Neural progenitor cell (in vitro differentiated cells): Measurements from ENCODE around the gene COL4A3. TPM values are rescaled to one million over a fixed set of nuclear protein-coding genes. Genes with fewer than 3 reads are reported as not detected.

Source experiments
- DNase-seq: peaks from one replicate; pipeline ENCODE4 v3.0.0-alpha.2; 2016; ENCODE audit warnings: low spot score
- H2AFZ ChIP-seq: fragments of 200-600 bp; sonication (generic); replicated peaks from 2 replicates; pipeline ENCODE4 v1.6.1; 2016; ENCODE audit warnings: antibody characterized with exemption
- H3F3A ChIP-seq: fragments of 200-600 bp; sonication (generic); 2 replicates; pipeline ENCODE4 v1.6.1; 2016; ENCODE audit warnings: antibody characterized with exemption, low read depth
- H3K27ac ChIP-seq: fragments of 200-600 bp; sonication (generic); 2 replicates; pipeline ENCODE4 v1.5.1; 2016; ENCODE audit warnings: mild to moderate bottlenecking
- H3K27me3 ChIP-seq: fragments of 200-600 bp; sonication (generic); 2 replicates; pipeline ENCODE4 v1.6.1; 2016; ENCODE audit warnings: mild to moderate bottlenecking, moderate library complexity
- H3K36me3 ChIP-seq: fragments of 200-600 bp; sonication (generic); 2 replicates; pipeline ENCODE4 v1.5.1; 2016
- H3K4me1 ChIP-seq: fragments of 200-600 bp; sonication (generic); 2 replicates; pipeline ENCODE4 v1.6.1; 2016; ENCODE audit warnings: mixed run types
- H3K4me2 ChIP-seq: fragments of 200-600 bp; sonication (generic); 2 replicates; pipeline ENCODE4 v1.6.1; 2016
- H3K4me3 ChIP-seq: fragments of 200-600 bp; sonication (generic); 2 replicates; pipeline ENCODE4 v1.5.1; 2016
- H3K79me2 ChIP-seq: fragments of 200-600 bp; sonication (generic); 2 replicates; pipeline ENCODE4 v1.6.1; 2016; ENCODE audit warnings: low read depth
- H3K9ac ChIP-seq: fragments of 200-600 bp; sonication (generic); 2 replicates; pipeline ENCODE4 v1.6.1; 2016
- H3K9me3 ChIP-seq: fragments of 200-600 bp; sonication (generic); 2 replicates; pipeline ENCODE4 v1.5.1; 2016; ENCODE audit warnings: low read depth
- H4K20me1 ChIP-seq: fragments of 200-600 bp; sonication (generic); 2 replicates; pipeline ENCODE4 v1.6.1; 2016; ENCODE audit warnings: low read depth
- H3K27ac Mint-ChIP-seq: 3 replicates; pipeline ENCODE4 v1.8.0; 2021; ENCODE audit warnings: mixed read lengths
- H3K27me3 Mint-ChIP-seq: 2 replicates; pipeline ENCODE4 v1.8.0; 2022; ENCODE audit warnings: low read depth, mild to moderate bottlenecking, inconsistent platforms, moderate library complexity, mixed read lengths; ENCODE audit not compliant: insufficient read depth
- H3K36me3 Mint-ChIP-seq: 3 replicates; pipeline ENCODE4 v1.8.0; 2021; ENCODE audit warnings: mixed read lengths
- H3K4me1 Mint-ChIP-seq: 3 replicates; pipeline ENCODE4 v1.8.0; 2021; ENCODE audit warnings: mixed read lengths
- H3K4me3 Mint-ChIP-seq: 3 replicates; pipeline ENCODE4 v1.8.0; 2021; ENCODE audit warnings: mild to moderate bottlenecking, moderate library complexity, mixed read lengths
- H3K9me3 Mint-ChIP-seq: 3 replicates; pipeline ENCODE4 v1.8.0; 2020; ENCODE audit warnings: mixed read lengths
- CTCF ChIP-seq: fragments of 200-600 bp; sonication (generic); IDR thresholded peaks from 2 replicates; pipeline ENCODE4 v1.5.1; 2017; ENCODE audit warnings: antibody characterized with exemption, mild to moderate bottlenecking
- EZH2 ChIP-seq: fragments of 200-600 bp; sonication (generic); IDR thresholded peaks from 2 replicates; pipeline ENCODE4 v1.6.1; 2017; ENCODE audit warnings: antibody characterized with exemption, mild to moderate bottlenecking, moderate library complexity
- EZH2phosphoT487 ChIP-seq: fragments of 200-600 bp; sonication (generic); IDR thresholded peaks from 2 replicates; pipeline ENCODE4 v1.6.1; 2017; ENCODE audit warnings: antibody characterized with exemption
- total RNA-seq: library from RNA; depleted of rRNA; stranded (reverse); fragments of >200 nt; gene quantifications from 2 replicates; pipeline ENCODE4 v1.2.3, GENCODE V29; 2015; ENCODE audit warnings: low replicate concordance

The COL4A3 gene
- total RNA-seq, 1 donor from 2014 or later = not detected

DNA sequence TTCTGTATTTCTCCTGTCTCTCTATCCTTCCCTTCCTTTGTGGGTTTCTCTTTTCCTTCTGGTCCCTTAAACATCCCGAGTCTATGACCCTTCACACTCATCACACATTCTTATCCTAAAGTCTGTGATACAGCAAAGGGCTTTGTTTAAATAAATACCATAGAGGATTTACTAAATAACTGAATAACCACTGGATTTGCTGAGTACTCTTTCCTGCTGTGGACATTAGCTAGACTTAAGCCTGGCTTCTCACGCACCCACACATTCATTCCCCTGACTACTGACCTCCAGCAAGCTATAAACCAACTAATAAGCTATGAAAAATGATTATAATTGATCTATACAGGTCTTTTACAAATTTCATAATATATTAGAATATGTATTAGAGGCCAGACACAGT lies 76.6 kb downstream of the COL4A3 start:
- Histone ChIP-seq H4K20me1 (no peaks in the 10 kb centered on the region), H3K4me2 (peak overlapping the region; percentile 11), H3K79me2 (no peaks in the 10 kb centered on the region), H3K27ac (peak overlapping the region; percentile 33), H3K9me3 (no peaks in the 10 kb centered on the region), H3K4me3 (no peak overlapping the region), H3K9ac (no peak overlapping the region), H3F3A (peaks cover 13% of the 10 kb centered on the region), H3K4me1 (peaks cover 35% of the 10 kb centered on the region), H3K27me3 (no peaks in the 10 kb centered on the region), H3K36me3 (no peaks in the 10 kb centered on the region), H2AFZ (no peak overlapping the region)
- Mint-ChIP-seq H3K36me3 (no peaks in the 10 kb centered on the region), H3K4me1 (peaks cover 12% of the 10 kb centered on the region), H3K27ac (no peak overlapping the region), H3K27me3 (peaks cover 2% of the 10 kb centered on the region), H3K4me3 (no peak overlapping the region), H3K9me3 (no peaks in the 10 kb centered on the region)
- no peak for TF ChIP-seq CTCF
- TF ChIP-seq EZH2 = no peak
- TF ChIP-seq EZH2phosphoT487 = no peak
- DNase-seq = peak; percentile 31

DNA sequence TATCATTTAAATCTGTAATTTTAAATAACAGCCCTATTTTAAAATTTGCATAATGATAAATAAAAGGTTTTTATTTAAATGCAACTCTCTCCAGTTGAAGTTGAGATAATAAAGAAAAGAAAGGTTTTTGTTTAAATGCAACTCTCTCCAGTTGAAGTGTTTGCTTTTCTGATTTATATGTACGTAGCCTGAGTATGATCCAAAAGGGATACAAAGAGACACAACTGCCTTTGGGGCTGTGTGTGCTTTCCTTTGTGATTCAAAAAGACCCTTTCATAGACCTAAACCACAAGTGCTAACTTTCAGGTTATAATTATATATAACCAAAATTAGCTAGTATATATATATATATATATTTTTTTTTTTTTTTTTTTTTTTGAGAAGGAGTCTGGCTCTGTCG lies 84.5 kb downstream of the COL4A3 start:
- Mint-ChIP-seq H3K27ac (no peak overlapping the region), H3K4me1 (peaks cover 5% of the 10 kb centered on the region), H3K4me3 (no peak overlapping the region), H3K36me3 (no peaks in the 10 kb centered on the region), H3K9me3 (no peaks in the 10 kb centered on the region), H3K27me3 (no peaks in the 10 kb centered on the region)
- no peaks in the 10 kb centered on the region for H4K20me1 ChIP-seq
- no peak for DNase-seq
- TF ChIP-seq EZH2phosphoT487 = no peak
- TF ChIP-seq EZH2 = no peak
- no peak for TF ChIP-seq CTCF
- no peaks in the 10 kb centered on the region for H3K9me3 ChIP-seq
- H3F3A ChIP-seq = peaks cover 3% of the 10 kb centered on the region
- H3K9ac ChIP-seq = no peak overlapping the region
- no peak overlapping the region for H3K27ac ChIP-seq
- H3K27me3 ChIP-seq = no peaks in the 10 kb centered on the region
- no peaks in the 10 kb centered on the region for H3K79me2 ChIP-seq
- H3K4me1 ChIP-seq = peaks cover 11% of the 10 kb centered on the region
- H3K36me3 ChIP-seq = no peaks in the 10 kb centered on the region
- H3K4me3 ChIP-seq = no peak overlapping the region
- no peak overlapping the region for H2AFZ ChIP-seq
- no peak overlapping the region for H3K4me2 ChIP-seq

GRCh38 chr2:227252831-227253230 lies 88.4 kb downstream of the COL4A3 start:
- Histone ChIP-seq H3F3A (no peaks in the 10 kb centered on the region), H3K27me3 (no peaks in the 10 kb centered on the region), H3K79me2 (no peaks in the 10 kb centered on the region), H3K9me3 (no peaks in the 10 kb centered on the region), H3K4me1 (peaks cover 5% of the 10 kb centered on the region), H3K36me3 (no peaks in the 10 kb centered on the region), H3K4me3 (no peak overlapping the region), H2AFZ (no peak overlapping the region), H3K27ac (no peak overlapping the region), H3K4me2 (no peak overlapping the region), H4K20me1 (no peaks in the 10 kb centered on the region), H3K9ac (no peak overlapping the region)
- Mint-ChIP-seq H3K27me3 (no peaks in the 10 kb centered on the region), H3K9me3 (no peaks in the 10 kb centered on the region), H3K4me3 (no peak overlapping the region), H3K36me3 (no peaks in the 10 kb centered on the region), H3K4me1 (peaks cover 5% of the 10 kb centered on the region), H3K27ac (no peak overlapping the region)
- no peak for DNase-seq
- TF ChIP-seq EZH2 = no peak
- TF ChIP-seq CTCF = no peak
- no peak for TF ChIP-seq EZH2phosphoT487

DNA sequence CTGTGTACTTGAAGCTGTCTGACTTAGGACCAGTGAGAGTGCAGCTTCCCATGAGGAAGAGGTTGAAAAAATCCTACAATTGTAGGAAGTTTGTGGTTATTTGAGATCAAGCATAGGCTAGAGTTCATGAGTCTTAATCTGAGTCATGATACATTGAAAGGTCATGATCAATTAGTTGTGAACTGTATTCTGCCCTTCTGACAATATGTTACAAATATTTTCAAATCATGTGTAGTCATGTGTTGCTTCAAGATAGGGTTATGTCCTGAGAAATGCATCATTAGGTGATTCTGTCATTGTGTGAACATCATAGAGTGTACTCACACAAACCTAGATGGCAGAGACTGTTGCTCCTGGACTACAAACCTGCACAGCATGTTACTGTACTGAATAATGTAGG lies 92.2 kb downstream of the COL4A3 start:
- TF ChIP-seq EZH2phosphoT487 = no peak
- no peak for TF ChIP-seq CTCF
- TF ChIP-seq EZH2 = no peak
- Histone ChIP-seq H3F3A (no peaks in the 10 kb centered on the region), H3K36me3 (no peaks in the 10 kb centered on the region), H3K79me2 (no peaks in the 10 kb centered on the region), H3K27me3 (no peaks in the 10 kb centered on the region), H3K9ac (no peak overlapping the region), H3K9me3 (no peaks in the 10 kb centered on the region), H4K20me1 (no peaks in the 10 kb centered on the region), H3K4me2 (no peak overlapping the region), H2AFZ (no peak overlapping the region), H3K4me1 (peaks cover 5% of the 10 kb centered on the region), H3K4me3 (no peak overlapping the region), H3K27ac (no peak overlapping the region)
- Mint-ChIP-seq H3K27ac (no peak overlapping the region), H3K27me3 (no peaks in the 10 kb centered on the region), H3K9me3 (no peaks in the 10 kb centered on the region), H3K4me3 (no peak overlapping the region), H3K36me3 (no peaks in the 10 kb centered on the region), H3K4me1 (peaks cover 5% of the 10 kb centered on the region)
- no peak for DNase-seq
